Measurements from ENCODE around the gene IFIT5. TPM values are rescaled to one million over a fixed set of nuclear protein-coding genes. Genes with fewer than 3 reads are reported as not detected.
"Not testable (repeated sequence)": the region's sequence is repeated elsewhere in the genome, so short reads cannot be mapped to it uniquely, and the experiment has no call there.

IFIT5 gene
- total and polyA plus RNA-seq, 11 donors: 5.4 to 21.0 (median 10.2) TPM

GRCh38 chr10:89411135-89411534, 3.2 kb upstream of the IFIT5 start:
- Histone ChIP-seq H3K4me1 (peaks cover 0 to 21% (median 14%) of the 10 kb centered on the region in 12 donors), H3K27ac (peak overlapping the region in 1 of 12 donors; percentile 46)
- not testable (repeated sequence) for DNase-seq, H3K9me3 ChIP-seq, ATAC-seq, H3K27me3 ChIP-seq, H3K36me3 ChIP-seq, H3K4me3 ChIP-seq
- intact Hi-C loops (cut with DNase I): loop anchor here in 3 of 10 donors (5.0 to 10.0 kb wide), 3 partner anchors 84 to 156 kb away; partner anchors contain the start of genes IFIT2 (in 1 of the 3), IFIT3 (in 1 of the 3) and LIPA (in 1 of the 3)
- WGBS, 4 donors: 79 to 84% (median 83%) methylated on average over 2 of the region's 2 CpGs

- not testable (repeated sequence) for DNase-seq, H3K27me3 ChIP-seq, H3K27ac ChIP-seq, H3K9me3 ChIP-seq, ATAC-seq, H3K4me3 ChIP-seq, H3K36me3 ChIP-seq
- peaks cover 0 to 33% (median 18%) of the 10 kb centered on the region in 12 donors for H3K4me1 ChIP-seq
- 82 to 95% (median 88%) methylated on average over 10 of the region's 10 CpGs for WGBS, 4 donors
- intact Hi-C loops (cut with DNase I): loop anchor here in 3 of 10 donors (5.0 to 10.0 kb wide), 3 partner anchors 85 to 157 kb away; partner anchors contain the start of genes IFIT2 (in 1 of the 3), IFIT3 (in 1 of the 3) and LIPA (in 1 of the 3)
These were observed 2.1 kb upstream of the IFIT5 start for GRCh38 chr10:89412276-89412675.

GRCh38 chr10:89413398-89413912, 913 bp upstream of the IFIT5 start:
- Histone ChIP-seq H3K27ac (peak overlapping the region in 11 of 12 donors; percentile 93 to 99 (median 96)), H3K9me3 (no peaks in the 10 kb centered on the region), H3K27me3 (no peaks in the 10 kb centered on the region), H3K4me1 (peaks cover 0 to 44% (median 28%) of the 10 kb centered on the region in 12 donors), H3K4me3 (peak overlapping the region in 9 of 12 donors; percentile 75 to 95 (median 87)), H3K36me3 (peaks cover 0 to 16% (median 12%) of the 10 kb centered on the region in 9 donors)
- ATAC-seq: no peak
- WGBS, 4 donors: 83 to 92% (median 87%) methylated on average over 7 of the region's 7 CpGs
- intact Hi-C loops (cut with DNase I): loop anchor here in 3 of 10 donors (5.0 to 10.0 kb wide), 3 partner anchors 86 to 159 kb away; partner anchors contain the start of genes IFIT2 (in 1 of the 3), IFIT3 (in 1 of the 3) and LIPA (in 1 of the 3)
- no peak for TF ChIP-seq CTCF (IDR thresholded peaks at IDR 0.05)
- TF ChIP-seq POLR2A (IDR thresholded peaks at IDR 0.05): no peak
- no peak for DNase-seq

GRCh38 chr10:89414879-89415821, 782 bp downstream of the IFIT5 start:
- Histone ChIP-seq H3K9me3 (no peaks in the 10 kb centered on the region), H3K4me1 (peaks cover 0 to 61% (median 36%) of the 10 kb centered on the region in 12 donors), H3K27ac (peak overlapping the region; percentile 92 to 99 (median 96)), H3K4me3 (peak overlapping the region; percentile 75 to 95 (median 86)), H3K36me3 (peaks cover 0 to 28% (median 12%) of the 10 kb centered on the region in 9 donors), H3K27me3 (no peaks in the 10 kb centered on the region)
- peak; percentile 48 to 78 (median 57) for DNase-seq
- intact Hi-C loops (cut with DNase I): loop anchor here in 5 of 10 donors (2.0 to 10.0 kb wide), 5 partner anchors 22 to 160 kb away; partner anchors contain the start of genes IFIT1 (in 1 of the 5), IFIT2 (in 1 of the 5), IFIT3 (in 1 of the 5) and LIPA (in 1 of the 5)
- TF ChIP-seq CTCF (IDR thresholded peaks at IDR 0.05): peak in 2 of 12 donors; percentile 12 to 14
- peak in 1 of 2 donors; percentile 6 for TF ChIP-seq POLR2A (IDR thresholded peaks at IDR 0.05)
- ATAC-seq: peak; percentile 51 to 85 (median 76)
- WGBS, 4 donors: 2 to 5% (median 3%) methylated on average over 44 to 66 of the region's 66 CpGs

Measured in heart left ventricle (tissue), 16 donors.